A673 (cell line): ENCODE data around the gene TMEM244. TPM values are rescaled to one million over a fixed set of nuclear protein-coding genes. Genes with fewer than 3 reads are reported as not detected.
"Not testable (repeated sequence)": the region's sequence is repeated elsewhere in the genome, so short reads cannot be mapped to it uniquely, and the experiment has no call there.

Experiments used
- BruUV-seq: library from RNA; stranded (reverse); fragments of 400-500 nt; replicated peaks from 2 replicates; lab custom pipeline; 2021; lab: Mats Ljungman, UMichigan
- CTCF ChIA-PET: fragments of 300-600 bp; sonication (Branson Sonifier 250); formaldehyde crosslinking; loops from one replicate; lab custom pipeline; 2022; ENCODE audit warnings: antibody characterized with exemption; lab: Charles Lee
- POLR2A ChIA-PET: fragments of 300-600 bp; sonication (Branson Sonifier 250); formaldehyde crosslinking; loops from one replicate; lab custom pipeline; 2022; ENCODE audit warnings: antibody characterized with exemption; ENCODE audit not compliant: low non-redundant PET; lab: Charles Lee
- DNase-seq: peaks from one replicate; pipeline ENCODE4 v3.0.0-alpha.2; 2015; ENCODE audit warnings: low spot score
- H3K27ac ChIP-seq: fragments of 200-600 bp; sonication (generic); 2 replicates; pipeline ENCODE4 v1.5.1; 2016; ENCODE audit warnings: mixed run types, low read depth, mild to moderate bottlenecking, mixed read lengths, antibody characterized with exemption, low read length; ENCODE audit not compliant: poor library complexity, severe bottlenecking
- H3K27me3 ChIP-seq: fragments of 200-600 bp; sonication (generic); replicated peaks from 2 replicates; pipeline ENCODE4 v1.6.1; 2017; ENCODE audit warnings: mixed run types, low read depth, mild to moderate bottlenecking, mixed read lengths, antibody characterized with exemption, low read length; ENCODE audit not compliant: insufficient read depth, poor library complexity
- H3K36me3 ChIP-seq: fragments of 200-600 bp; sonication (generic); 2 replicates; pipeline ENCODE4 v1.6.1; 2016; ENCODE audit warnings: mixed run types, mild to moderate bottlenecking, mixed read lengths, antibody characterized with exemption, low read length; ENCODE audit not compliant: insufficient read depth, poor library complexity, severe bottlenecking
- H3K4me1 ChIP-seq: fragments of 200-600 bp; sonication (generic); 2 replicates; pipeline ENCODE4 v1.6.1; 2017; ENCODE audit warnings: mixed run types, mild to moderate bottlenecking, mixed read lengths, antibody characterized with exemption, low read length; ENCODE audit not compliant: insufficient read depth, poor library complexity, severe bottlenecking
- H3K4me3 ChIP-seq: fragments of 200-600 bp; sonication (generic); 2 replicates; pipeline ENCODE4 v1.5.1; 2016; ENCODE audit warnings: low read depth, mixed run types, mild to moderate bottlenecking, mixed read lengths, low read length; ENCODE audit not compliant: poor library complexity, severe bottlenecking
- H3K9me3 ChIP-seq: fragments of 200-600 bp; sonication (generic); 2 replicates; pipeline ENCODE4 v1.6.1; 2016; ENCODE audit warnings: mixed run types, low read depth, mild to moderate bottlenecking, mixed read lengths, antibody characterized with exemption, low read length; ENCODE audit not compliant: poor library complexity, severe bottlenecking
- EZH2 ChIP-seq: fragments of 200-600 bp; sonication (generic); IDR thresholded peaks from 2 replicates; pipeline ENCODE4 v1.6.1; 2017; ENCODE audit warnings: borderline replicate concordance, low read depth, mild to moderate bottlenecking, mixed read lengths, antibody characterized with exemption, low read length; ENCODE audit not compliant: poor library complexity, severe bottlenecking
- intact Hi-C: fragments of 100-400 bp; cut with micrococcal nuclease; formaldehyde crosslinking; loops from one replicate; pipeline ENCODE4 v1.10.0; 2022; ENCODE audit not compliant: unreplicated experiment
- total RNA-seq: library from RNA; stranded (reverse); gene quantifications from 2 replicates; pipeline ENCODE4 v1.2.3, GENCODE V29; 2021
- TF ChIP-seq, protein P1 (sequence below): fragments of 300-800, 200-600 bp; sonication (generic); conservative IDR thresholded peaks from 2 replicates; pipeline ENCODE4 v1.5.1; 2017; ENCODE audit warnings: low read depth, mild to moderate bottlenecking, antibody characterized with exemption, low read length, moderate library complexity, mixed read lengths

Gene TMEM244
- total RNA-seq, 1 experiment from 2014 or later = not detected

DNA sequence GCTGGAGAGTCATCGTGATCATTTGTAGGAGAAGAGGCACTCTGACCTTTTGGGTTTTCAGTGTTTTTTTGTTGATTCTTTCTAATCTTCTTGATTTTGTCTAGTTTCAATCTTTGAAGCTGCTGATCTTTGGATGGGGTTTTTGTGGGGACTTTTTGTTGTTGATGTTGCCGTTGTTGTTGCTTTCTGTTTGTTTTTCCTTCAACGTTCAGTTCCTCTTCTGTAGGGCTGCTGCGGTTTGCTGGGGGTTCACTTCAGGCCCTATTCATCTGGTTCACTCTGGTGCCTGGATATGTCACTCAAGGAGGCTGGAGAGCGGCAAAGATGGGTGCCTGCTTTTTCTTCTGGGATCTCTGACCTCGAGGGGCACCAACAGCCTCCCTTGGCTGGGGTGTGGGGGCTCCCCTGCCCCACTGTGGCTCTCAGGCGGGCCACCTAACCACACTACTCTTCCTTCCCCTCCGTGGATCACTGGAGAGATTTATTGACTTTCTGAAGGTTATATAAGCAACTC is 21.5 kb upstream of the TMEM244 start:
- no TSS peak for BruUV-seq
- peaks cover 4% of the 10 kb centered on the region for H3K9me3 ChIP-seq
- ChIA-PET POLR2A (no interaction called here), CTCF (no interaction called here)
- DNase-seq = no peak
- no peak for TF ChIP-seq EZH2
- TF ChIP-seq, protein P1, sequence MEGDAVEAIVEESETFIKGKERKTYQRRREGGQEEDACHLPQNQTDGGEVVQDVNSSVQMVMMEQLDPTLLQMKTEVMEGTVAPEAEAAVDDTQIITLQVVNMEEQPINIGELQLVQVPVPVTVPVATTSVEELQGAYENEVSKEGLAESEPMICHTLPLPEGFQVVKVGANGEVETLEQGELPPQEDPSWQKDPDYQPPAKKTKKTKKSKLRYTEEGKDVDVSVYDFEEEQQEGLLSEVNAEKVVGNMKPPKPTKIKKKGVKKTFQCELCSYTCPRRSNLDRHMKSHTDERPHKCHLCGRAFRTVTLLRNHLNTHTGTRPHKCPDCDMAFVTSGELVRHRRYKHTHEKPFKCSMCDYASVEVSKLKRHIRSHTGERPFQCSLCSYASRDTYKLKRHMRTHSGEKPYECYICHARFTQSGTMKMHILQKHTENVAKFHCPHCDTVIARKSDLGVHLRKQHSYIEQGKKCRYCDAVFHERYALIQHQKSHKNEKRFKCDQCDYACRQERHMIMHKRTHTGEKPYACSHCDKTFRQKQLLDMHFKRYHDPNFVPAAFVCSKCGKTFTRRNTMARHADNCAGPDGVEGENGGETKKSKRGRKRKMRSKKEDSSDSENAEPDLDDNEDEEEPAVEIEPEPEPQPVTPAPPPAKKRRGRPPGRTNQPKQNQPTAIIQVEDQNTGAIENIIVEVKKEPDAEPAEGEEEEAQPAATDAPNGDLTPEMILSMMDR = no peak
- H3K27ac ChIP-seq = no peak overlapping the region
- no peaks in the 10 kb centered on the region for H3K36me3 ChIP-seq
- peaks cover 23% of the 10 kb centered on the region for H3K4me1 ChIP-seq
- H3K27me3 ChIP-seq = no peaks in the 10 kb centered on the region
- intact Hi-C loops = loop anchor here (10.0 kb wide), 2 partner anchors 388 to 1448 kb away; no protein-coding TSS in a partner anchor
- H3K4me3 ChIP-seq = no peak overlapping the region

DNA sequence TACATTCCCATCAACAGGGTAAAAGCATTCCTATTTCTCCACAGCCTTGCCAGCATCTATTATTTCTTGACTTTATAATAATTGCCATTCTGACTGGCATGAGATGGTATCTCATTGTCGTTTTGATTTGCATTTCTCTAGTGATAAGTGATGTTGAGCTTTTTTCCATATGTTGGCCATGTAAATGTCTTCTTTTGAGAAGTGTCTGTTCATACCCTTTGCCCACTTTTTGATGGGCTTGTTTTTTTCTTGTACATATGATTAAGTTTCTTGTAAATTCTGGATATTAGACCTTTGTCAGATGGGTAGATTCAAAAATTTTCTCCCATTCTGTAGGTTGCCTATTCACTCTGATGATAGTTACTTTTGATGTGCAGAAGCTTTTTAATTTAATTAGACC is 16.8 kb upstream of the TMEM244 start:
- H3K9me3 ChIP-seq, intact Hi-C loops, CTCF ChIA-PET, BruUV-seq, H3K36me3 ChIP-seq, H3K4me1 ChIP-seq, DNase-seq, H3K27ac ChIP-seq, H3K27me3 ChIP-seq, H3K4me3 ChIP-seq, POLR2A ChIA-PET: not testable (repeated sequence)

DNA sequence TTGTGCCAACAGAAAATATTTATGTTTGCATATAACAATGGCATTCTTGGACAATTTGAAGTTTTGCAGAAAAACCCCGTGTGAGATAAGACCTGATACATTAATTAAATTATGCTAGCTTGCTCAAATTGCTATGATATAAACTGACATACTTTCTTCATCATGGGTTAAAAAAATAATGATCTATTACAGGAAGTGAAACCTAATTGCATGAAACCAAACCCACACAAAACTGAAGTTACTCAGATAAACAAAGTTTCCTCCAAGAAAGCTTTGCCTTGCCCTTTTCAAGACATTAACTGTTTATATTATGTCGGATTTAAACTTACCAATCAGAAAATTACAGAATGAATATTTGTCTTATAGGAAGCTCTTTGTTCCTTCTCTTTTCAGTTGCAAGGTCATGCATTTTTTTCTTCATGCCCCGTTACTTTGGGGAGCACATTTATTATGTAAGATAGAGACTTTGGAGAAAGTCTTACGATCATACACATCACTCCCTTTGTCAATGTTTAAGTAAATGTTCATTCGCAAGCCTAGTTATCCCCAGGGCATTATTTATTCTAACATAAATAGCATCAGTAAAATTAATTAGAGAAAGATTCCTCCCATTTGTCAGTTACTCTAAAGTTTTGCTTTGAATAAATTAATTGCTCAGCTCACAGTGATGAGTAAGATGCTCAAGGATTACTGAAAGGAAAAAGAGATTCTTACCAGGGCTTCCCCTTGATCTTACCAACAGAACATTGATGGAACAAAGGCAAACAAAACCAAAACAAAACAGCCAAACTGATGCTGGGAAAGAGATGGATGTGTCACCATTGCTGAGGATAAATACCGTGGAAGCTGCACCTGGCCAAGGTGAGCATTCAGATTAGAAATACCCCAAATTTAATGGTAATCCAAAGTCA is 14.8 kb upstream of the TMEM244 start:
- Histone ChIP-seq H3K27ac (no peak overlapping the region), H3K27me3 (no peaks in the 10 kb centered on the region), H3K9me3 (peaks cover 4% of the 10 kb centered on the region), H3K4me3 (no peak overlapping the region), H3K36me3 (no peaks in the 10 kb centered on the region), H3K4me1 (peaks cover 6% of the 10 kb centered on the region)
- BruUV-seq = no TSS peak
- ChIA-PET CTCF (no interaction called here), POLR2A (no interaction called here)
- no peak for TF ChIP-seq EZH2
- TF ChIP-seq, protein P1 = no peak
- intact Hi-C loops = no loop called here
- DNase-seq = no peak
